Neural cell (in vitro differentiated cells): Measurements from ENCODE around the gene RAP1B.

Experiments
- CTCF ChIP-seq: fragments of 450-650 bp; IDR thresholded peaks from 2 replicates; pipeline ENCODE4 v1.5.1; 2014; ENCODE audit warnings: antibody characterized with exemption, mild to moderate bottlenecking, moderate library complexity; ENCODE audit not compliant: poor library complexity, severe bottlenecking
- MXI1 ChIP-seq: fragments of 450-650 bp; conservative IDR thresholded peaks from 2 replicates; pipeline ENCODE4 v1.6.1; 2014; ENCODE audit warnings: antibody characterized with exemption, mild to moderate bottlenecking; ENCODE audit not compliant: poor library complexity, severe bottlenecking
- POLR2AphosphoS5 ChIP-seq: IDR thresholded peaks from 2 replicates; pipeline ENCODE4 v1.6.1; 2012
- REST ChIP-seq: IDR thresholded peaks from 2 replicates; pipeline ENCODE4 v1.6.1; 2012; ENCODE audit warnings: borderline replicate concordance
- SMC3 ChIP-seq: fragments of 450-650 bp; conservative IDR thresholded peaks from 2 replicates; pipeline ENCODE4 v1.6.1; 2014; ENCODE audit warnings: antibody characterized with exemption, mild to moderate bottlenecking, moderate library complexity; ENCODE audit not compliant: poor library complexity

- TF ChIP-seq POLR2AphosphoS5 (no peak), REST (no peak), SMC3 (peak; percentile 38), MXI1 (no peak), CTCF (no peak)
These were observed 551 bp downstream of the RAP1B start for GRCh38 chr12:68611094-68611805.
